Stomach (tissue), 9 donors: ENCODE data around the gene OR2T1. TPM values are rescaled to one million over a fixed set of nuclear protein-coding genes. Genes with fewer than 3 reads are reported as not detected.
"Not testable (repeated sequence)": the region's sequence is repeated elsewhere in the genome, so short reads cannot be mapped to it uniquely, and the experiment has no call there.

Source experiments
- DNase-seq, 2 donors: peaks; one replicate each; pipeline versions ENCODE4 v3.0.0 to v3.0.0-alpha.2; 2013 to 2019
- H3K27ac ChIP-seq, 5 donors: fragments of 200-600 bp in 4 of 5; sonication (generic) in 4 of 5; one replicate each; pipeline ENCODE4 v1.5.1; 2013 to 2019; ENCODE audit warnings: mild to moderate bottlenecking in 1 of 5, moderate library complexity in 1 of 5
- H3K27me3 ChIP-seq, 3 donors: fragments of 200-600 bp; sonication (generic); one replicate each; pipeline ENCODE4 v1.5.1; 2017 to 2019; ENCODE audit warnings: mixed run types in 1 of 3
- H3K36me3 ChIP-seq, 4 donors: fragments of 200-600 bp; sonication (generic); 1 replicate in 3 of 4; 2 replicates in 1 of 4; pipeline ENCODE4 v1.5.1; 2016 to 2019
- H3K4me1 ChIP-seq, 4 donors: fragments of 200-600 bp; sonication (generic); one replicate each; pipeline ENCODE4 v1.5.1; 2016 to 2019
- H3K4me3 ChIP-seq, 4 donors: fragments of 200-600 bp; sonication (generic) in 3 of 4; one replicate each; pipeline ENCODE4 v1.5.1; 2016 to 2019; ENCODE audit warnings: mild to moderate bottlenecking in 1 of 4
- H3K9me3 ChIP-seq, 4 donors: fragments of 200-600 bp; sonication (generic); one replicate each; pipeline ENCODE4 v1.5.1; 2016 to 2019
- CTCF ChIP-seq, 7 experiments: fragments of 450-650 bp in 4 of 7; fragments of 200-600 bp in 3 of 7; sonication (generic) in 3 of 7; IDR thresholded peaks; one replicate each; pipeline ENCODE4 v1.5.1; 2016 to 2019; ENCODE audit warnings: antibody characterized with exemption in 7 of 7, control low read depth in 2 of 7, mild to moderate bottlenecking in 1 of 7
- EP300 ChIP-seq: sonication (generic); formaldehyde crosslinking; IDR thresholded peaks from one replicate; pipeline ENCODE4 v1.6.1; 2017; ENCODE audit warnings: antibody characterized with exemption
- POLR2A ChIP-seq, 4 donors: fragments of 450-650 bp; IDR thresholded peaks; one replicate each; pipeline ENCODE4 v1.6.1; 2016; ENCODE audit warnings: antibody characterized with exemption in 4 of 4, control low read depth in 2 of 4, mild to moderate bottlenecking in 1 of 4, moderate library complexity in 1 of 4
- POLR2AphosphoS5 ChIP-seq, 3 donors: sonication (generic); formaldehyde crosslinking; IDR thresholded peaks; one replicate each; pipeline ENCODE4 v1.6.1; 2016; ENCODE audit warnings: antibody characterized with exemption in 3 of 3
- WGBS, 5 donors: extraction: QIAGEN DNeasy Blood & Tissue Kit in 3 of 5; methylation state at CpG; one replicate each; pipeline versions ENCODE4 v1.1.5 to v1.1.7; 2013 to 2018; 5-methylcytosine and 5-hydroxymethylcytosine counted together
- intact Hi-C: fragments of 100-400 bp; cut with DNase I; formaldehyde crosslinking; loops from one replicate; pipeline ENCODE4 v1.15.1; 2023; ENCODE audit warnings: low total_unique reads
- polyA plus RNA-seq, 3 donors: library from polyadenylated mRNA; stranded (reverse); fragments of 200-250 nt; gene quantifications; one replicate each; pipeline ENCODE4 v1.2.3, GENCODE V29; 2013
- total RNA-seq, 5 donors: library from RNA; depleted of rRNA; stranded (reverse); fragments of >200 nt; gene quantifications; one replicate each; pipeline versions ENCODE4 v1.1.0 to v1.2.3, GENCODE V29; 2014 to 2016
- donor health status: healthy with polysubstance abuse.
- donor health status: Bipolar disorder and iron deficiency.
- donor health status: healthy.

The OR2T1 gene
- total and polyA plus RNA-seq, 8 donors, result not detected

GRCh38 chr1:248416226-248416625 is 13.4 kb downstream of the OR2T1 start:
- Histone ChIP-seq H3K9me3 (peaks cover 0 to 22% (median 7%) of the 10 kb centered on the region in 4 donors), H3K4me1 (no peaks in the 10 kb centered on the region), H3K36me3 (no peaks in the 10 kb centered on the region), H3K27ac (no peak overlapping the region), H3K4me3 (no peak overlapping the region), H3K27me3 (no peaks in the 10 kb centered on the region)
- 47 to 56% (median 51%) methylated on average over 3 of the region's 3 CpGs for WGBS, 5 donors
- TF ChIP-seq CTCF (IDR thresholded peaks at IDR 0.05) (no peak), EP300 (no peak), POLR2AphosphoS5 (IDR thresholded peaks at IDR 0.05) (no peak), POLR2A (IDR thresholded peaks at IDR 0.05) (no peak)
- DNase-seq, result no peak
- intact Hi-C loops, result no loop called here

GRCh38 chr1:248417854-248418253 is 15.0 kb downstream of the OR2T1 start:
- peaks cover 0 to 12% (median 4%) of the 10 kb centered on the region in 4 donors for H3K9me3 ChIP-seq
- no peak overlapping the region for H3K4me3 ChIP-seq
- intact Hi-C loops, result no loop called here
- no peaks in the 10 kb centered on the region for H3K4me1 ChIP-seq
- H3K27ac ChIP-seq, result no peak overlapping the region
- no peaks in the 10 kb centered on the region for H3K27me3 ChIP-seq
- no peaks in the 10 kb centered on the region for H3K36me3 ChIP-seq
- no peak for TF ChIP-seq EP300
- no peak for DNase-seq
- 63 to 85% (median 73%) methylated on average over 2 of the region's 2 CpGs for WGBS, 5 donors

- peaks cover 0 to 12% (median 4%) of the 10 kb centered on the region in 4 donors for H3K9me3 ChIP-seq
- no peak for TF ChIP-seq POLR2AphosphoS5 (IDR thresholded peaks at IDR 0.05)
- TF ChIP-seq EP300, result no peak
- no peak for TF ChIP-seq POLR2A (IDR thresholded peaks at IDR 0.05)
- TF ChIP-seq CTCF (IDR thresholded peaks at IDR 0.05), result no peak
- no peak overlapping the region for H3K4me3 ChIP-seq
- H3K36me3 ChIP-seq, result no peaks in the 10 kb centered on the region
- H3K27ac ChIP-seq, result no peak overlapping the region
- no peaks in the 10 kb centered on the region for H3K27me3 ChIP-seq
- H3K4me1 ChIP-seq, result no peaks in the 10 kb centered on the region
- no peak for DNase-seq
- WGBS, 5 donors, result 8 to 17% (median 12%) methylated on average over 1 of the region's 1 CpG
- intact Hi-C loops, result no loop called here
These were observed 18.5 kb downstream of the OR2T1 start for GRCh38 chr1:248421384-248421783.

- H3K27me3 ChIP-seq, H3K4me3 ChIP-seq, H3K9me3 ChIP-seq, H3K27ac ChIP-seq, DNase-seq, H3K36me3 ChIP-seq, intact Hi-C loops, H3K4me1 ChIP-seq: not testable (repeated sequence)
- WGBS, 5 donors, result 43 to 54% (median 52%) methylated on average over 3 of the region's 3 CpGs
These were observed 24.8 kb downstream of the OR2T1 start for GRCh38 chr1:248427526-248428191.

GRCh38 chr1:248428192-248428533 is 25.3 kb downstream of the OR2T1 start:
- WGBS, 5 donors, result 59 to 86% (median 85%) methylated on average over 3 of the region's 3 CpGs
- DNase-seq, H3K4me3 ChIP-seq, H3K27me3 ChIP-seq, H3K9me3 ChIP-seq, intact Hi-C loops, H3K27ac ChIP-seq, H3K4me1 ChIP-seq, H3K36me3 ChIP-seq: not testable (repeated sequence)

- not testable (repeated sequence) for H3K36me3 ChIP-seq, H3K27ac ChIP-seq
- WGBS, 5 donors, result 50 to 62% (median 57%) methylated on average over 10 to 11 of the region's 11 CpGs
These were observed 28.8 kb downstream of the OR2T1 start for GRCh38 chr1:248431683-248432082.

GRCh38 chr1:248432201-248432600 is 29.4 kb downstream of the OR2T1 start:
- H3K9me3 ChIP-seq, intact Hi-C loops, H3K4me1 ChIP-seq, H3K36me3 ChIP-seq, DNase-seq, H3K4me3 ChIP-seq, H3K27me3 ChIP-seq, H3K27ac ChIP-seq: not testable (repeated sequence)
- WGBS, 5 donors, result 59 to 70% (median 70%) methylated on average over 4 of the region's 4 CpGs

More at GRCh38 chr1:248431683-248432082, 28.8 kb downstream of the OR2T1 start:
- H3K4me3 ChIP-seq, H3K9me3 ChIP-seq, intact Hi-C loops, H3K4me1 ChIP-seq, H3K27me3 ChIP-seq, DNase-seq: not testable (repeated sequence)

- H3K9me3 ChIP-seq, H3K4me3 ChIP-seq, H3K27me3 ChIP-seq, H3K27ac ChIP-seq, H3K4me1 ChIP-seq, intact Hi-C loops, H3K36me3 ChIP-seq, DNase-seq: not testable (repeated sequence)
- WGBS, 5 donors, result 93 to 99% (median 95%) methylated on average over 16 to 36 of the region's 38 CpGs
These were observed 31.1 kb downstream of the OR2T1 start for GRCh38 chr1:248433811-248434415.

GRCh38 chr1:248434913-248435312 is 32.1 kb downstream of the OR2T1 start:
- WGBS, 5 donors, result 73 to 98% (median 89%) methylated on average over 4 to 6 of the region's 6 CpGs
- H3K27ac ChIP-seq, H3K4me3 ChIP-seq, intact Hi-C loops, DNase-seq, H3K27me3 ChIP-seq, H3K9me3 ChIP-seq, H3K36me3 ChIP-seq, H3K4me1 ChIP-seq: not testable (repeated sequence)

- H3K36me3 ChIP-seq, H3K27ac ChIP-seq, H3K27me3 ChIP-seq, H3K4me1 ChIP-seq, intact Hi-C loops, DNase-seq, H3K4me3 ChIP-seq, H3K9me3 ChIP-seq: not testable (repeated sequence)
- WGBS, 5 donors, result 64 to 74% (median 72%) methylated on average over 3 of the region's 3 CpGs
These were observed 33.5 kb downstream of the OR2T1 start for GRCh38 chr1:248436303-248436702.
